Breast epithelium (tissue), 4 donors: ENCODE results near the gene SLC41A3. TPM values are rescaled to one million over a fixed set of nuclear protein-coding genes. Genes with fewer than 3 reads are reported as not detected.

ENCODE experiments used
- DNase-seq, 2 donors: peaks; one replicate each; pipeline ENCODE4 v3.0.0-alpha.2; 2019; ENCODE audit warnings: low spot score in 2 of 2
- H3K27ac ChIP-seq, 2 donors: fragments of 200-600 bp; sonication (generic) in 1 of 2; one replicate each; pipeline ENCODE4 v1.5.1; 2016 to 2019; ENCODE audit warnings: mild to moderate bottlenecking in 1 of 2
- H3K27me3 ChIP-seq, 2 donors: fragments of 200-600 bp; sonication (generic) in 1 of 2; one replicate each; pipeline versions ENCODE4 v1.5.1 to v1.6.0; 2017 to 2019; ENCODE audit warnings: control low read depth in 1 of 2, mild to moderate bottlenecking in 1 of 2
- H3K36me3 ChIP-seq: fragments of 200-600 bp; one replicate; pipeline ENCODE4 v1.5.1; 2019
- H3K4me1 ChIP-seq, 2 donors: fragments of 200-600 bp; sonication (generic); one replicate each; pipeline ENCODE4 v1.5.1; 2016 to 2019; ENCODE audit warnings: control low read depth in 1 of 2
- H3K4me3 ChIP-seq, 3 donors: fragments of 200-600 bp; sonication (generic); 1 replicate in 2 of 3; 2 replicates in 1 of 3; pipeline ENCODE4 v1.5.1; 2016 to 2019; ENCODE audit warnings: mild to moderate bottlenecking in 3 of 3, moderate library complexity in 2 of 3
- H3K9me3 ChIP-seq, 2 donors: fragments of 200-600 bp; sonication (generic) in 1 of 2; one replicate each; pipeline ENCODE4 v1.5.1; 2016 to 2019; ENCODE audit warnings: control low read depth in 1 of 2
- CTCF ChIP-seq, 3 donors: fragments of 450-650 bp; IDR thresholded peaks; one replicate each; pipeline ENCODE4 v1.5.1; 2016 to 2017; ENCODE audit warnings: antibody characterized with exemption in 3 of 3, mild to moderate bottlenecking in 3 of 3, moderate library complexity in 3 of 3
- POLR2A ChIP-seq: fragments of 450-650 bp; IDR thresholded peaks from one replicate; pipeline ENCODE4 v1.6.1; 2016; ENCODE audit warnings: antibody characterized with exemption, mild to moderate bottlenecking, moderate library complexity
- POLR2AphosphoS5 ChIP-seq, 3 donors: sonication (generic); formaldehyde crosslinking; IDR thresholded peaks; one replicate each; pipeline ENCODE4 v1.6.1; 2017; ENCODE audit warnings: antibody characterized with exemption in 3 of 3
- intact Hi-C: fragments of 100-400 bp; cut with DNase I; formaldehyde crosslinking; loops from one replicate; pipeline ENCODE4 v1.15.1; 2023; ENCODE audit warnings: low total_unique reads
- total RNA-seq, 3 donors: library from RNA; depleted of rRNA; stranded (reverse); fragments of >200 nt; gene quantifications; one replicate each; pipeline ENCODE4 v1.1.0, GENCODE V29; 2016

The SLC41A3 gene
- total RNA-seq, 3 donors from 2014 or later, result 42.6 to 53.7 (median 50.1) TPM

GRCh38 chr3:126105691-126106187 is 21.8 kb upstream of the SLC41A3 start:
- H3K36me3 ChIP-seq, result no peaks in the 10 kb centered on the region
- intact Hi-C loops, result no loop called here

GRCh38 chr3:126104742-126105605 is 21.1 kb upstream of the SLC41A3 start:
- peaks cover 0 to 10% of the 10 kb centered on the region in 2 donors for H3K4me1 ChIP-seq
- H3K27me3 ChIP-seq, result no peaks in the 10 kb centered on the region
- DNase-seq, result peak; percentile 10 to 40
- intact Hi-C loops, result no loop called here
- H3K36me3 ChIP-seq, result no peaks in the 10 kb centered on the region
- H3K4me3 ChIP-seq, result no peak overlapping the region
- TF ChIP-seq CTCF (IDR thresholded peaks at IDR 0.05) (no peak), POLR2AphosphoS5 (IDR thresholded peaks at IDR 0.05) (no peak), POLR2A (no peak)
- H3K27ac ChIP-seq, result no peak overlapping the region
- H3K9me3 ChIP-seq, result no peaks in the 10 kb centered on the region

More at GRCh38 chr3:126105691-126106187, 21.8 kb upstream of the SLC41A3 start:
- peaks cover 0 to 10% of the 10 kb centered on the region in 2 donors for H3K4me1 ChIP-seq
- H3K4me3 ChIP-seq, result no peak overlapping the region
- peak; percentile 12 to 42 for DNase-seq
- H3K27me3 ChIP-seq, result no peaks in the 10 kb centered on the region
- TF ChIP-seq POLR2AphosphoS5 (IDR thresholded peaks at IDR 0.05), result no peak
- no peak for TF ChIP-seq POLR2A
- TF ChIP-seq CTCF (IDR thresholded peaks at IDR 0.05), result no peak
- H3K27ac ChIP-seq, result no peak overlapping the region
- no peaks in the 10 kb centered on the region for H3K9me3 ChIP-seq

GRCh38 chr3:126104028-126104635 is 20.2 kb upstream of the SLC41A3 start:
- TF ChIP-seq CTCF (IDR thresholded peaks at IDR 0.05) (no peak), POLR2AphosphoS5 (IDR thresholded peaks at IDR 0.05) (no peak), POLR2A (no peak)
- DNase-seq, result no peak

GRCh38 chr3:126103121-126104027 is 19.4 kb upstream of the SLC41A3 start:
- TF ChIP-seq POLR2AphosphoS5 (IDR thresholded peaks at IDR 0.05), result no peak
- no peak for TF ChIP-seq POLR2A
- TF ChIP-seq CTCF (IDR thresholded peaks at IDR 0.05), result no peak
- H3K27ac ChIP-seq, result peak overlapping the region; percentile 64 to 66
- no peaks in the 10 kb centered on the region for H3K27me3 ChIP-seq
- no peak overlapping the region for H3K4me3 ChIP-seq
- DNase-seq, result peak in 1 of 2 donors; percentile 13
- H3K36me3 ChIP-seq, result no peaks in the 10 kb centered on the region
- H3K4me1 ChIP-seq, result peaks cover 0 to 10% of the 10 kb centered on the region in 2 donors
- H3K9me3 ChIP-seq, result no peaks in the 10 kb centered on the region
- intact Hi-C loops, result no loop called here

More at GRCh38 chr3:126104028-126104635, 20.2 kb upstream of the SLC41A3 start:
- no peaks in the 10 kb centered on the region for H3K36me3 ChIP-seq
- no peak overlapping the region for H3K4me3 ChIP-seq
- no peak overlapping the region for H3K27ac ChIP-seq
- H3K9me3 ChIP-seq, result no peaks in the 10 kb centered on the region
- H3K27me3 ChIP-seq, result no peaks in the 10 kb centered on the region
- H3K4me1 ChIP-seq, result peaks cover 0 to 10% of the 10 kb centered on the region in 2 donors
- intact Hi-C loops, result no loop called here
